GM19193 (cell line): ENCODE data around the gene ANAPC2.

Source experiments
- POLR2A ChIP-seq: IDR thresholded peaks from 4 replicates; pipeline ENCODE4 v1.6.1; 2011; ENCODE audit not compliant: insufficient read depth, insufficient read length; ENCODE audit errors: extremely low read depth

The ANAPC2 gene

GRCh38 chr9:137192859-137193258 is 4.5 kb upstream of the ANAPC2 start:
- TF ChIP-seq POLR2A = no peak

- no peak for TF ChIP-seq POLR2A
Measured at GRCh38 chr9:137192448-137192780, 4.1 kb upstream of the ANAPC2 start.

- TF ChIP-seq POLR2A = no peak
Measured at GRCh38 chr9:137191691-137192447, 3.5 kb upstream of the ANAPC2 start.

GRCh38 chr9:137191245-137191644 is 2.9 kb upstream of the ANAPC2 start:
- no peak for TF ChIP-seq POLR2A

GRCh38 chr9:137190315-137190856 is 2.0 kb upstream of the ANAPC2 start:
- no peak for TF ChIP-seq POLR2A

- TF ChIP-seq POLR2A = no peak
Measured at GRCh38 chr9:137189297-137190295, 1.2 kb upstream of the ANAPC2 start.

GRCh38 chr9:137188086-137188489 is 272 bp downstream of the ANAPC2 start:
- TF ChIP-seq POLR2A = no peak

- no peak for TF ChIP-seq POLR2A
Measured at GRCh38 chr9:137187386-137187785, 974 bp downstream of the ANAPC2 start.

GRCh38 chr9:137186385-137186784 is 2.0 kb downstream of the ANAPC2 start:
- no peak for TF ChIP-seq POLR2A

GRCh38 chr9:137185921-137186320 is 2.4 kb downstream of the ANAPC2 start:
- TF ChIP-seq POLR2A = no peak

- no peak for TF ChIP-seq POLR2A
Measured at GRCh38 chr9:137184881-137185660, 3.3 kb downstream of the ANAPC2 start.

GRCh38 chr9:137183980-137184595 is 4.3 kb downstream of the ANAPC2 start:
- TF ChIP-seq POLR2A = no peak

GRCh38 chr9:137182836-137183235 is 5.5 kb downstream of the ANAPC2 start:
- TF ChIP-seq POLR2A = no peak

GRCh38 chr9:137181680-137182079 is 6.7 kb downstream of the ANAPC2 start:
- no peak for TF ChIP-seq POLR2A

- TF ChIP-seq POLR2A = no peak
Measured at GRCh38 chr9:137180491-137180890, 7.9 kb downstream of the ANAPC2 start.

- TF ChIP-seq POLR2A = no peak
Measured at GRCh38 chr9:137179761-137180160, 8.6 kb downstream of the ANAPC2 start.
